MM.1S (cell line): ENCODE measurements around the gene GFPT1.

Experiments used
- DNase-seq: peaks from one replicate; pipeline ENCODE4 v3.0.0-alpha.2; 2015
- H2AFZ ChIP-seq: fragments of 300-600 bp; sonication (generic); 2 replicates; pipeline ENCODE4 v1.6.0; 2016; ENCODE audit warnings: antibody characterized with exemption, low read length
- H3F3A ChIP-seq: fragments of 300-600 bp; sonication (generic); 2 replicates; pipeline ENCODE4 v1.6.1; 2016; ENCODE audit warnings: mild to moderate bottlenecking, antibody characterized with exemption, low read length, moderate library complexity, mixed read lengths; ENCODE audit not compliant: insufficient read depth
- H3K27ac ChIP-seq: fragments of 300-600 bp; sonication (generic); 2 replicates; pipeline ENCODE4 v1.5.1; 2016; ENCODE audit warnings: mild to moderate bottlenecking, low read length
- H3K27me3 ChIP-seq: fragments of 300-600 bp; sonication (generic); replicated peaks from 2 replicates; pipeline ENCODE4 v1.6.0; 2016; ENCODE audit warnings: low read length; ENCODE audit not compliant: insufficient read depth
- H3K36me3 ChIP-seq: fragments of 300-600 bp; sonication (generic); replicated peaks from 2 replicates; pipeline ENCODE4 v1.6.1; 2016; ENCODE audit warnings: mild to moderate bottlenecking, low read length, mixed read lengths; ENCODE audit not compliant: insufficient read depth
- H3K4me1 ChIP-seq: fragments of 300-600 bp; sonication (generic); 2 replicates; pipeline ENCODE4 v1.6.1; 2016; ENCODE audit warnings: low read length, mixed read lengths
- H3K4me2 ChIP-seq: fragments of 300-600 bp; sonication (generic); 2 replicates; pipeline ENCODE4 v1.6.0; 2016; ENCODE audit warnings: low read depth, low read length
- H3K4me3 ChIP-seq: fragments of 300-600 bp; sonication (generic); 2 replicates; pipeline ENCODE4 v1.5.1; 2016; ENCODE audit warnings: low read length, mixed read lengths
- H3K79me2 ChIP-seq: fragments of 300-600 bp; sonication (generic); 2 replicates; pipeline ENCODE4 v1.6.1; 2016; ENCODE audit warnings: mixed run types, low read length, mixed read lengths
- H3K9ac ChIP-seq: fragments of 300-600 bp; sonication (generic); 2 replicates; pipeline ENCODE4 v1.6.1; 2016; ENCODE audit warnings: low read length, mixed read lengths
- H3K9me2 ChIP-seq: fragments of 300-600 bp; sonication (generic); replicated peaks from 2 replicates; pipeline ENCODE4 v1.6.1; 2016; ENCODE audit warnings: mild to moderate bottlenecking, low read length, mixed read lengths; ENCODE audit not compliant: insufficient read depth
- H3K9me3 ChIP-seq: fragments of 300-600 bp; sonication (generic); replicated peaks from 2 replicates; pipeline ENCODE4 v1.6.1; 2016; ENCODE audit warnings: mild to moderate bottlenecking, low read length, mixed read lengths; ENCODE audit not compliant: insufficient read depth
- H4K20me1 ChIP-seq: fragments of 300-600 bp; sonication (generic); 2 replicates; pipeline ENCODE4 v1.6.1; 2016; ENCODE audit warnings: mild to moderate bottlenecking, low read length, moderate library complexity, mixed read lengths; ENCODE audit not compliant: insufficient read depth
- EZH2 ChIP-seq: fragments of 300-600 bp; sonication (generic); optimal IDR thresholded peaks from 2 replicates; pipeline ENCODE3; 2017; ENCODE audit warnings: low read depth, mild to moderate bottlenecking, antibody characterized with exemption, low read length, mixed read lengths
- EZH2phosphoT487 ChIP-seq: fragments of 300-600 bp; sonication (generic); IDR thresholded peaks from 2 replicates; pipeline ENCODE4 v1.6.1; 2018; ENCODE audit warnings: antibody characterized with exemption, low read length
- TF ChIP-seq, protein P1 (sequence below): fragments of 300-600 bp; sonication (generic); IDR thresholded peaks from 2 replicates; pipeline ENCODE4 v1.5.1; 2016; ENCODE audit warnings: antibody characterized with exemption, low read length, mixed read lengths

Gene GFPT1

DNA sequence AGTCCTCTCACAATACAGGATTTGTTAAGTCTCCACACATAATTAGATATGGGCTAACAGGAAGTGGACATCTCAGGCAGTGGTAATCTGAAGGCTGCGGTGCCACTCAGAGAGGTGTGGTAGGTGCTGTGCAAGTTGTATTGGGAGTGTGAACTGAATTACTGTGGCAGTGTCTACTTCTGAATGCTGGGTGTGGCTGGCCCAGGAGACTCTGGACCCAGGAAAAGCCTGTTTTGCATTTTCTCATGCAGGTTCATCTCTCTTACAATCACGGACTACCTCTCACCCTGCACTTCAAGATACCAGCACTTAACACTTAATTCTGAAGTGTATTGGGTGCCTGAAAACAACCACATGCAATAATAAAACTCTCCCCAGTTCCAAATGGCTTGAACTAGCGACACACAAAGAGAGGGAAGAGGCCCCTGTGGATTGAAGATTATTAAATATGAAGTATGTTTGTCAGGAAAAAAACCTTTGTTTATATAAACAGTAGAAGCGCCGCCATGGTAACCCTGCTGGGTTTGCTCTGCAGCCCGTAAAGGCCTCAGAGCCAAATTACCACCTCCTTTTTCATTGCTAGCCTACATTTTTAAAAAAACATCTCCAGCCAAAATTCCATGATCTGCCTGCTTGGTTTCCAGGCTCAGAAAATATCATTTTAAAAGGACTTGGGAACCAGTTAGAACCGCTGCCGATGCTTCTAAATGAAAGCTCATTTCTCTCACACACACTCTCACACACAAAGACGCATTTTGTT lies 77.5 kb downstream of the GFPT1 start:
- peaks cover 11% of the 10 kb centered on the region for H3K27me3 ChIP-seq
- H2AFZ ChIP-seq, result no peak overlapping the region
- no peak overlapping the region for H3K4me2 ChIP-seq
- H3K9me2 ChIP-seq, result no peaks in the 10 kb centered on the region
- no peak overlapping the region for H3K9ac ChIP-seq
- H3K27ac ChIP-seq, result no peak overlapping the region
- H3F3A ChIP-seq, result no peaks in the 10 kb centered on the region
- no peaks in the 10 kb centered on the region for H3K9me3 ChIP-seq
- H3K79me2 ChIP-seq, result no peaks in the 10 kb centered on the region
- DNase-seq, result no peak
- H3K36me3 ChIP-seq, result no peaks in the 10 kb centered on the region
- H3K4me1 ChIP-seq, result no peaks in the 10 kb centered on the region
- no peak overlapping the region for H3K4me3 ChIP-seq
- TF ChIP-seq EZH2phosphoT487 (no peak), EZH2 (no peak)
- TF ChIP-seq, protein P1, sequence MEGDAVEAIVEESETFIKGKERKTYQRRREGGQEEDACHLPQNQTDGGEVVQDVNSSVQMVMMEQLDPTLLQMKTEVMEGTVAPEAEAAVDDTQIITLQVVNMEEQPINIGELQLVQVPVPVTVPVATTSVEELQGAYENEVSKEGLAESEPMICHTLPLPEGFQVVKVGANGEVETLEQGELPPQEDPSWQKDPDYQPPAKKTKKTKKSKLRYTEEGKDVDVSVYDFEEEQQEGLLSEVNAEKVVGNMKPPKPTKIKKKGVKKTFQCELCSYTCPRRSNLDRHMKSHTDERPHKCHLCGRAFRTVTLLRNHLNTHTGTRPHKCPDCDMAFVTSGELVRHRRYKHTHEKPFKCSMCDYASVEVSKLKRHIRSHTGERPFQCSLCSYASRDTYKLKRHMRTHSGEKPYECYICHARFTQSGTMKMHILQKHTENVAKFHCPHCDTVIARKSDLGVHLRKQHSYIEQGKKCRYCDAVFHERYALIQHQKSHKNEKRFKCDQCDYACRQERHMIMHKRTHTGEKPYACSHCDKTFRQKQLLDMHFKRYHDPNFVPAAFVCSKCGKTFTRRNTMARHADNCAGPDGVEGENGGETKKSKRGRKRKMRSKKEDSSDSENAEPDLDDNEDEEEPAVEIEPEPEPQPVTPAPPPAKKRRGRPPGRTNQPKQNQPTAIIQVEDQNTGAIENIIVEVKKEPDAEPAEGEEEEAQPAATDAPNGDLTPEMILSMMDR, result no peak
- no peaks in the 10 kb centered on the region for H4K20me1 ChIP-seq

DNA sequence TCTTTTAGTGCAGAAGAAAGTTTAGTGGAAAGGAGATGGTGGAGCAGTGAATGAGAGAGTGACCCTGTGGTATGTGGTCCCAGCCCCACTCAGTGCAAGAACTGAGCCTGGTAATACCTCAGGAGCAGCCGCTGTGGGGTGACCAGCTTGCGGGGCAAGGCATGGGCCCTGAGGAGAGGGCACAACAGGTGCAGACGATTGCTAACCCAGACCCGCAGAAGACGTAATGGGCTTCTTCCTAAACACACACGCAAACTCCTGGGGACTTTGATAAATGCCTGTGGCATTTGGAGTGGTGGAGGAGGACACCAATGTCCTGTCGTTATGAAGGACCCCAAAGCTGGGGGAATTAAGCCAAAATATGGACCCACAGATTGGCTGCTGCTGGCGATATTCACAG lies 78.7 kb downstream of the GFPT1 start:
- H3K9me2 ChIP-seq, result no peaks in the 10 kb centered on the region
- H3K4me1 ChIP-seq, result no peaks in the 10 kb centered on the region
- peaks cover 11% of the 10 kb centered on the region for H3K27me3 ChIP-seq
- H4K20me1 ChIP-seq, result no peaks in the 10 kb centered on the region
- H3K9me3 ChIP-seq, result no peaks in the 10 kb centered on the region
- no peaks in the 10 kb centered on the region for H3K36me3 ChIP-seq
- no peaks in the 10 kb centered on the region for H3F3A ChIP-seq
- TF ChIP-seq EZH2phosphoT487 (no peak), EZH2 (no peak)
- TF ChIP-seq, protein P1, result no peak
- H3K4me2 ChIP-seq, result no peak overlapping the region
- no peak overlapping the region for H2AFZ ChIP-seq
- no peak for DNase-seq
- H3K4me3 ChIP-seq, result no peak overlapping the region
- H3K79me2 ChIP-seq, result no peaks in the 10 kb centered on the region
- no peak overlapping the region for H3K27ac ChIP-seq
- H3K9ac ChIP-seq, result no peak overlapping the region

DNA sequence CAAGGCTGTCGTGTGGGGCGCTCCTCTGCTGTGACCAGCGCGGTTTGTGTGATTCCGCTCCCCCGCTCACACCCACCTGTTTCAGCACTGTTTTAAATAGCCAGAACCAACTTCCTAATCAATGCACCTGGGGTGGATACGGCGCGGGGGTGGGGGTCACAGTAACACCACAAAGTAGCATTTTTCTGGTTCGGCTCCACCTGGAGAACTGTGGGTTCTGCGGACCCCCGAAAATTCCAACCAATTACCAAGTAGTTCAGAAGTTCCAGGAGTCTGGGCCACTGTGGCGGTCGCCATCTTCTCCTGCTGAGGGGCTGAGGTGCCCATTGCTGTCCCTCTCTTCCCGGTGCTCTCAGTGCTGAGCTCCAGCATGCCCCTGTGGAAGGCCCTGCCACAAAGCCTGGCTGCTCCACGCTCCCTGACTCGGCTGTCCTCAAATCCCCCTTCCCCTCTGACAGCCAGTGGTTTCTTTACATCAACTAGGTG lies 79.4 kb downstream of the GFPT1 start:
- H3K9ac ChIP-seq, result no peak overlapping the region
- peak overlapping the region; percentile 96 for H2AFZ ChIP-seq
- peaks cover 11% of the 10 kb centered on the region for H3K27me3 ChIP-seq
- no peaks in the 10 kb centered on the region for H3K9me3 ChIP-seq
- H3K4me2 ChIP-seq, result peak overlapping the region; percentile 98
- H3F3A ChIP-seq, result no peaks in the 10 kb centered on the region
- TF ChIP-seq, protein P1, result 0 out of 2 replicates have a peak, but pooled peaks have one; percentile 13
- TF ChIP-seq EZH2phosphoT487, result no peak
- no peak for TF ChIP-seq EZH2
- DNase-seq, result peak; percentile 72
- H4K20me1 ChIP-seq, result no peaks in the 10 kb centered on the region
- no peaks in the 10 kb centered on the region for H3K9me2 ChIP-seq
- H3K4me1 ChIP-seq, result no peaks in the 10 kb centered on the region
- H3K27ac ChIP-seq, result no peak overlapping the region
- H3K4me3 ChIP-seq, result peak overlapping the region; percentile 73
- H3K79me2 ChIP-seq, result no peaks in the 10 kb centered on the region
- H3K36me3 ChIP-seq, result no peaks in the 10 kb centered on the region
